ENCODE data around the gene PIK3R4. TPM values are rescaled to one million over a fixed set of nuclear protein-coding genes. Genes with fewer than 3 reads are reported as not detected.

PIK3R4 gene
- total RNA-seq, 1 donor from 2014 or later: 31.8 TPM

- intact Hi-C loops (cut with DNase I): no loop called here
- DNase-seq (ENCODE audit: low spot score) (no peak), ATAC-seq (no peak)
Observed at GRCh38 chr3:130656627-130657026, 90.0 kb downstream of the PIK3R4 start.

DNA sequence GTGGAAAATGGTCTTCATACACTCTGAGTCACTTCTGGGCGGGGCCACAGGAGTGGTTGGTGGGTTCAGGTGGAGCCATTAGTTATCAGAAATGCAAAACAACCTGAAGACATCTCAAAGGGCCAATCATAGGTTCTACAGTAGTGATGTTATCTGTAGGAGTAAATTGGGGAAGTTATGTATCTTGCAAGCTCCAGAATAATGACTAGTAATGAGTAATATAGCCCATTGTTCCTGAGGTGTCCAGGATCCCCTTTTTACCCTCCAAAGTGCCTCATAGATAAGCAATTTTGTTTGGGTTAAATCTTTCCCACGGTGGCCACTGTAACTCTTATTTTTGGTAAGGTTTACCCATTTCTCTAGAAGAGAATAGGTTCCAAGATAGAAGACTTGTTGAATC is 91.7 kb downstream of the PIK3R4 start:
- intact Hi-C loops (cut with DNase I): no loop called here
- DNase-seq (ENCODE audit: low spot score) (no peak), ATAC-seq (no peak)

DNA sequence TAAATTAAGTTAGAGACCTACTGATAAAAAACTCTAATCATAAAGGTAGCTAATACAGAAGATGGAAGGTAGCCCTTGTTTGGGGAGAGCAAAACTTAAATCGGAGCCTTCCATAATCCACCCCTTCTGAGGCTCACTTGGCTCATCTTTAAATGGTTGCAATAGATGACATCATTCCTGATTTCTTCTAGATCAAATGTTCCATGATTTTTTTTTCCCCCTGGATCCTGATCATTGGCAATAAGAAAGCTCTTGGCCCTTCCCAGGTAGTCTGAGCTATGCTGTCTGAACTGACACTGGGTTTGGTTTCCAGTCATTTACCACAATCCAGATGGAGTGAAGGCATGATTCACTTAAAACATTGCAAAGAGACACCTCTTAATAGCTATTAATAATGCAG is 92.5 kb downstream of the PIK3R4 start:
- ATAC-seq: no peak
- intact Hi-C loops (cut with DNase I): no loop called here
- DNase-seq (ENCODE audit: low spot score): no peak

- intact Hi-C loops (cut with DNase I): no loop called here
- ATAC-seq (no peak), DNase-seq (ENCODE audit: low spot score) (no peak)
Observed at GRCh38 chr3:130649061-130649654, 97.5 kb downstream of the PIK3R4 start.

DNA sequence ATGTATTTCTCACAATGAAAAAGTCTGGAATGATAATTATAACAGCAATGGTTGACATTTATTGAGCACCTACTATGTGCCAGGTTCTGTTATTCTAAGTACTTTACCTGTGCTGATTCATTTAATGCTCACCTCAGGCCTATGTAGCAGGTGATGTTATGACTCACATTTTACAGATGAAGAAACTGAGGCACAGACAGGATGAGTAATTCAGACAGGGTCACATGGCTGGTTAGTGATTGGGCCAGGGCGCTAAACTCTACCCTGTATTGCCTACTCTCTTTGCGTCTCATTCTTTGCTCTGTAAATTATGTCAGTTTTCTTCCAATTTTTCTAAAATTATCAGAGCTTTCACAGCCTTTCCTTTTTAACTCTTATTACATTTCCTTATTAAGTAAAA is 98.3 kb downstream of the PIK3R4 start:
- no peak for DNase-seq (ENCODE audit: low spot score)
- ATAC-seq: no peak
- intact Hi-C loops (cut with DNase I): no loop called here

GRCh38 chr3:130645261-130645660 is 101.4 kb downstream of the PIK3R4 start:
- DNase-seq (ENCODE audit: low spot score): no peak
- intact Hi-C loops (cut with DNase I): no loop called here

DNA sequence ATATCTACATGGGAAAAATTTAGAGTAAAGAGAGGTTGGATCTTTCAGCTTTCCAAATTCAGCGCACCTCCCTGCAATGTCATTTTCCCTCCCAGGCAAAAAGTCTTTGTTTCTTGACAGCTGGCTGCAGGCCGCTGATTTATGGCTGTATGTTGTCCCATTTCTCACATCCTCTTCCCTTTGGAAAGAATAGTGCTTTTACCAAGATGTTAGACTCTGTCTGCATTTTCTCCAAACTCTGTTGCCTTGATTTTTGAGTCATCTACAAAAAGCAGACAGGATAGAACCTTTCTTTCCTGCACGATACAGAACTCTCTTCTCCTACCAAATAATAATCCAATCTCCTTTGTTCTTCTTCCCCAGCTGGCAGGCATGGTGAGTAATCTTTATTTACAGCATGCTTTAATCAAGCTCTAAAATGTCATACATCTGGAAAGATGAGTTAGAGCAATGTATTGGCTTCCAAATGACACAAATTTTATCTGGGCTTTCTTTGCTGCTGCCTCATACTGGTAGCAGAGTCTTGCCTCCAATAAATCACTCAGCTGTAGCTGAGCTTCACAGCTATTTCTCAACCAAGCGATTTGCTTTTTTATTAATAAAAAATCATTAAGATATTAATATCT is 101.9 kb downstream of the PIK3R4 start:
- no peak for ATAC-seq
- DNase-seq (ENCODE audit: low spot score): no peak
- intact Hi-C loops (cut with DNase I): no loop called here

More at GRCh38 chr3:130645261-130645660, 101.4 kb downstream of the PIK3R4 start:
- no peak for ATAC-seq

DNA sequence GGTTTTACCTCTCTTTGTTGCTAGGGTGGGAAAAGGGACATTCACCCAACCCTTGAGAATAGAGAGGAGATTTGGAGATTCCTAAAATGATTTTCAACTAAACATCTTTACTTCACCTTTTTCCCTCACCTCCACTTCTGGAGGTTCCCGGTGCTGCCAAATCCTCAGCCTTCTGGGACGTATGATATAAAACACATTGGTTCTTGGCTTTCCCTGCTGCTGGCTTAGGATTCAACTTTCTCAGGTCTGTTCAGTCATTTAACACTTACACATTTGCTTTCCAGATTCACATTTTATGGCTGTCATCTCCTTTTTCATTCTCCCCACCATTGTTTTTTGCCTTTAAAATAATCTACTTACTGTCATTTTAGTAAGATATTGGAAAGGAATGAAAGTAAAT is 106.6 kb downstream of the PIK3R4 start:
- DNase-seq (ENCODE audit: low spot score) (no peak), ATAC-seq (no peak)
- intact Hi-C loops (cut with DNase I): no loop called here

GRCh38 chr3:130636480-130637234 is 110.0 kb downstream of the PIK3R4 start:
- intact Hi-C loops (cut with DNase I): no loop called here
- ATAC-seq: no peak

DNA sequence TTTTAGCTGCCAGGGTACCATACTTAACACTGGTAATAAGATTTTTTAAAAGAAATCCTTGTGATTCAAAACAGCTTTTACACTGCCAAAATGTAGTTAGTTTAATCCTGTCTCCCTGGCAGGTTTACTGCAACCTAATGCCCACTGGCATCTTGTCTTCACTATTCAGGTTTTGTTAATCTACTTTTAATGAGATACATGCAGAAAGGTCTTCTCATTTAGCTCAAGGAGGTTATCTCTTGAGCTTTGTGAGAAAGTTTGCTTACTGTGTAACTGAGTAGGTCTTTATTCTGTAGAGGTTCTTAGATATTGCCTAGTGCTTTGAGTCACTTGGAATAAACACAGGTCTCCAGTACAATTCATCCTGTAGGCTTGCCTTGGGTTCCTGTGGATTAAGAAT is 110.7 kb downstream of the PIK3R4 start:
- ATAC-seq (no peak), DNase-seq (ENCODE audit: low spot score) (no peak)
- intact Hi-C loops (cut with DNase I): no loop called here

More at GRCh38 chr3:130636480-130637234, 110.0 kb downstream of the PIK3R4 start:
- no peak for DNase-seq (ENCODE audit: low spot score)

DNA sequence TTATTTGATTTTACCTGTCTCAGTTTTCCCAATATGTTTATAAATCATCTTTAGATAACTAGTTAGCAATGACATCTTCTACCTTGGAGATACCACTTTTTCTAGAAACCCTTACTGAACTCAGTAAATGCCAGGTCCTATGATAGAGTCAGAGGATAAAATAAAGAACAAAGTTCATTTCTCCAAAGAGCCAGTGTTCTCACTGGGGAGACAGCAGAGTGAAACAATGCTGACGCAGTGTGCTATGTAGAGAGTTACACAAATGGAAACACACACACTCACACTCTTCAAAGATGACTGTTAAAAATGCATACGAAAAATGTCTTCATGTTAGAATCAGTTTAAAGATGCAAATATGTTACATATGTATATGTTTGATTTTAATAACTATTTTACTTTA is 111.3 kb downstream of the PIK3R4 start:
- no peak for DNase-seq (ENCODE audit: low spot score)
- ATAC-seq: no peak
- intact Hi-C loops (cut with DNase I): no loop called here

Other genes starting within 250 kb of the PIK3R4 start
- 0.31 TPM for gene COL6A6, start 229.7 kb downstream of the PIK3R4 start, total RNA-seq
- gene ATP2C1, start 147.3 kb upstream of the PIK3R4 start, total RNA-seq: 76.9 TPM